HFF-Myc (cell line): ENCODE measurements around the gene PSMA7.

Experiments used
- DNase-seq: peaks from one replicate; pipeline ENCODE4 v3.0.0-alpha.2; 2011; ENCODE audit warnings: low read depth; ENCODE audit errors: extremely low read depth
- H3K4me3 ChIP-seq: replicated peaks from 2 replicates; pipeline ENCODE4 v1.5.1; 2011; ENCODE audit warnings: low read depth, mild to moderate bottlenecking, control low read depth, low read length
- TF ChIP-seq, protein P1 (sequence below): IDR thresholded peaks from 2 replicates; pipeline ENCODE4 v1.5.1; 2012; ENCODE audit warnings: mild to moderate bottlenecking, low read depth, low read length, control low read depth; ENCODE audit errors: missing control alignments

The PSMA7 gene

DNA sequence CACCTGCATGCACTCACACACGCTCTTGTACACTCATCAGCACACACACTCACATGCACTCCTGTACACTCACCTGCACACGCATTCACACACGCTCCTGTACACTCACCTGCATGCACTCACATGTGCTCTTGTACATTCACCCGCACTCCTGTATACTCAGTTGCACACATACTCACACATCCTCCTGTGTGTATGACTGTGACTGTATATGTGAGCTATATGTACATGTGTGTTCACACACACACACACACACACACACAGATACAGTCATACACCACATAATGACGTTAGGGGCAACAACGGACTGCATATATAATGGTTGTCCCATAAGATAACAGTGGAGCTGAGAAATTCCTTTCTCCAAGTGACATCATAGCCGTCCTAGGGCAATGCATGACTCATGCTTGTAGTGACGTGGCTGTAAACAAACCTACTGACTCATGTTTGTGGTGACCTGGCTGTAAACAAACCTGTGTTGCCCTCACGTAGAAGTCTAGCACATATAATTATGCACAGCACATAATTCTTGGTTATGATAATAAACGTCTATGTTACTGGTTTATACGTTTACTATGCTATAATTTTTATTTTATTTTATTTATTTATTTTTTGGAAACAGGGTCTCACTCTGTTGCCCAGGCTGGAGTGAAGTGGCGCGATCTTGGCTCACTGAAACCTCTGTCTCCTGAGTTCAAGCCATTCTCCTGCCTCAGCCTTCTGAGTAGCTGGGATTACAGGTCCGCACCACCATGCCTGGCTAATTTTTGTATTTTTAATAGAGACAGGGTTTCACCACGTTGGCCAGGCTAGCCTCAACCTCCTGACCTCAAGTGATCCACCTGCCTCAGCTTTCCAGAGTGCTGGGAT lies 54.7 kb downstream of the PSMA7 start:
- TF ChIP-seq, protein P1, sequence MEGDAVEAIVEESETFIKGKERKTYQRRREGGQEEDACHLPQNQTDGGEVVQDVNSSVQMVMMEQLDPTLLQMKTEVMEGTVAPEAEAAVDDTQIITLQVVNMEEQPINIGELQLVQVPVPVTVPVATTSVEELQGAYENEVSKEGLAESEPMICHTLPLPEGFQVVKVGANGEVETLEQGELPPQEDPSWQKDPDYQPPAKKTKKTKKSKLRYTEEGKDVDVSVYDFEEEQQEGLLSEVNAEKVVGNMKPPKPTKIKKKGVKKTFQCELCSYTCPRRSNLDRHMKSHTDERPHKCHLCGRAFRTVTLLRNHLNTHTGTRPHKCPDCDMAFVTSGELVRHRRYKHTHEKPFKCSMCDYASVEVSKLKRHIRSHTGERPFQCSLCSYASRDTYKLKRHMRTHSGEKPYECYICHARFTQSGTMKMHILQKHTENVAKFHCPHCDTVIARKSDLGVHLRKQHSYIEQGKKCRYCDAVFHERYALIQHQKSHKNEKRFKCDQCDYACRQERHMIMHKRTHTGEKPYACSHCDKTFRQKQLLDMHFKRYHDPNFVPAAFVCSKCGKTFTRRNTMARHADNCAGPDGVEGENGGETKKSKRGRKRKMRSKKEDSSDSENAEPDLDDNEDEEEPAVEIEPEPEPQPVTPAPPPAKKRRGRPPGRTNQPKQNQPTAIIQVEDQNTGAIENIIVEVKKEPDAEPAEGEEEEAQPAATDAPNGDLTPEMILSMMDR = no peak
- peak; percentile 81 for DNase-seq
- no peak overlapping the region for H3K4me3 ChIP-seq

GRCh38 chr20:62087632-62088031 lies 55.6 kb downstream of the PSMA7 start:
- DNase-seq = no peak
- no peak overlapping the region for H3K4me3 ChIP-seq
- TF ChIP-seq, protein P1 = no peak

GRCh38 chr20:62087227-62087626 lies 56.0 kb downstream of the PSMA7 start:
- DNase-seq = no peak
- H3K4me3 ChIP-seq = no peak overlapping the region
- TF ChIP-seq, protein P1 = no peak
